GM18858 (cell line): ENCODE measurements around the gene DCTN3.

Source experiments
- ATAC-seq: cut with Tn5 transposase; IDR thresholded peaks from one replicate; pipeline ENCODE4 v1.9.1; 2021; ENCODE audit not compliant: unreplicated experiment

Gene DCTN3

GRCh38 chr9:34624475-34625185, 4.3 kb upstream of the DCTN3 start:
- no peak for ATAC-seq

- no peak for ATAC-seq
Observed at GRCh38 chr9:34623374-34624235, 3.3 kb upstream of the DCTN3 start.

GRCh38 chr9:34615132-34615531, 5.2 kb downstream of the DCTN3 start:
- ATAC-seq: no peak

GRCh38 chr9:34612788-34613390, 7.4 kb downstream of the DCTN3 start:
- ATAC-seq: no peak

- peak; percentile 67 for ATAC-seq
Observed at GRCh38 chr9:34611811-34612787, 8.2 kb downstream of the DCTN3 start, which contains the start of gene RPP25L. Gene RPP25L (minus strand): TSS chr9:34612097. CDS start chr9:34611296, 801 bp downstream.

- no peak for ATAC-seq
Observed at GRCh38 chr9:34611251-34611810, 9.0 kb downstream of the DCTN3 start.

- ATAC-seq: no peak
Observed at GRCh38 chr9:34610434-34611206, 9.7 kb downstream of the DCTN3 start.

- ATAC-seq: no peak
Observed at GRCh38 chr9:34607331-34607730, 13.0 kb downstream of the DCTN3 start.

GRCh38 chr9:34606905-34607304, 13.4 kb downstream of the DCTN3 start:
- no peak for ATAC-seq

- ATAC-seq: no peak
Observed at GRCh38 chr9:34606190-34606589, 14.1 kb downstream of the DCTN3 start.

GRCh38 chr9:34603610-34604231, 16.6 kb downstream of the DCTN3 start:
- no peak for ATAC-seq

GRCh38 chr9:34601937-34602573, 18.2 kb downstream of the DCTN3 start:
- no peak for ATAC-seq

GRCh38 chr9:34600908-34601307, 19.4 kb downstream of the DCTN3 start:
- ATAC-seq: no peak

GRCh38 chr9:34599546-34599945, 20.7 kb downstream of the DCTN3 start:
- ATAC-seq: no peak

GRCh38 chr9:34594177-34594576, 26.1 kb downstream of the DCTN3 start:
- no peak for ATAC-seq

GRCh38 chr9:34592895-34593601, 27.2 kb downstream of the DCTN3 start:
- ATAC-seq: no peak

- ATAC-seq: no peak
Observed at GRCh38 chr9:34591917-34592866, 28.1 kb downstream of the DCTN3 start.
